ENCODE measurements around the gene CSTB.

CSTB gene

GRCh38 chr21:43750339-43751033 lies 25.6 kb downstream of the CSTB start:
- DNase-seq (ENCODE audit: low spot score) = no peak

GRCh38 chr21:43749651-43750262 lies 26.4 kb downstream of the CSTB start:
- DNase-seq (ENCODE audit: low spot score) = no peak

- DNase-seq (ENCODE audit: low spot score) = no peak
These were observed 27.5 kb downstream of the CSTB start for GRCh38 chr21:43748622-43749021.

- DNase-seq (ENCODE audit: low spot score) = no peak
These were observed 30.2 kb downstream of the CSTB start for GRCh38 chr21:43745772-43746517.

GRCh38 chr21:43744725-43745124 lies 31.4 kb downstream of the CSTB start:
- DNase-seq (ENCODE audit: low spot score) = no peak

GRCh38 chr21:43743947-43744346 lies 32.2 kb downstream of the CSTB start:
- DNase-seq (ENCODE audit: low spot score) = no peak

- no peak for DNase-seq (ENCODE audit: low spot score)
These were observed 34.5 kb downstream of the CSTB start for GRCh38 chr21:43741423-43742096.

GRCh38 chr21:43740497-43741156 lies 35.5 kb downstream of the CSTB start:
- DNase-seq (ENCODE audit: low spot score) = no peak

GRCh38 chr21:43739621-43740435 lies 36.3 kb downstream of the CSTB start:
- DNase-seq (ENCODE audit: low spot score) = no peak

- DNase-seq (ENCODE audit: low spot score) = no peak
These were observed 38.8 kb downstream of the CSTB start for GRCh38 chr21:43737158-43737950.

GRCh38 chr21:43736224-43736883 lies 39.8 kb downstream of the CSTB start:
- no peak for DNase-seq (ENCODE audit: low spot score)

- DNase-seq (ENCODE audit: low spot score) = no peak
These were observed 40.6 kb downstream of the CSTB start for GRCh38 chr21:43735236-43736091.

- DNase-seq (ENCODE audit: low spot score) = no peak
These were observed 41.2 kb downstream of the CSTB start for GRCh38 chr21:43734928-43735229.

GRCh38 chr21:43734131-43734927 lies 41.8 kb downstream of the CSTB start:
- no peak for DNase-seq (ENCODE audit: low spot score)

GRCh38 chr21:43733529-43734071 lies 42.5 kb downstream of the CSTB start:
- DNase-seq (ENCODE audit: low spot score) = no peak

GRCh38 chr21:43733060-43733459 lies 43.0 kb downstream of the CSTB start:
- no peak for DNase-seq (ENCODE audit: low spot score)

- no peak for DNase-seq (ENCODE audit: low spot score)
These were observed 44.0 kb downstream of the CSTB start for GRCh38 chr21:43731891-43732711.
